Colonic mucosa (tissue), 4 donors: ENCODE data around the gene HABP2. TPM values are rescaled to one million over a fixed set of nuclear protein-coding genes. Genes with fewer than 3 reads are reported as not detected.

Experiments
- DNase-seq: peaks from one replicate; pipeline ENCODE4 v3.0.0-alpha.2; 2020
- H3K27ac ChIP-seq: fragments of 200-600 bp; one replicate; pipeline ENCODE4 v1.8.0; 2021
- H3K27me3 ChIP-seq: fragments of 200-600 bp; one replicate; pipeline ENCODE4 v1.8.0; 2021
- H3K36me3 ChIP-seq: fragments of 200-600 bp; one replicate; pipeline ENCODE4 v1.8.0; 2021
- H3K4me1 ChIP-seq: fragments of 200-600 bp; one replicate; pipeline ENCODE4 v1.8.0; 2021; ENCODE audit warnings: mild to moderate bottlenecking
- H3K4me3 ChIP-seq: fragments of 200-600 bp; one replicate; pipeline ENCODE4 v1.8.0; 2021
- H3K9ac ChIP-seq, 2 donors: one replicate each; pipeline ENCODE4 v1.7.0; 2013; ENCODE audit warnings: control low read depth in 2 of 2, low read depth in 2 of 2, low read length in 2 of 2
- H3K9me3 ChIP-seq: fragments of 200-600 bp; one replicate; pipeline ENCODE4 v1.8.0; 2021
- CTCF ChIP-seq: fragments of 200-600 bp; IDR thresholded peaks from one replicate; pipeline ENCODE4 v1.8.0; 2022; ENCODE audit warnings: antibody characterized with exemption, mild to moderate bottlenecking
- intact Hi-C: fragments of 100-400 bp; cut with DNase I; formaldehyde crosslinking; loops from one replicate; pipeline ENCODE4 v1.14.1; 2022
- total RNA-seq, 2 donors: library from RNA; stranded (reverse); fragmentation: NEBNext Ultra II Directional in 1 of 2; extraction: Animal tissue kit (Norgen Biotek cat#: 25700) in 1 of 2; gene quantifications; one replicate each; pipeline ENCODE4 v1.2.1, GENCODE V29; 2021
- donor health status: healthy.
- donor health status: DM: no; HTN: no; CAD: no.
- donor health status: DM: no; HTN: no; CAD: no.

The HABP2 gene
- total RNA-seq, 2 donors from 2014 or later = 0.79 TPM; not detected in 1

- Histone ChIP-seq H3K27ac (no peak overlapping the region), H3K36me3 (no peaks in the 10 kb centered on the region), H3K27me3 (no peaks in the 10 kb centered on the region), H3K9ac (no peak overlapping the region), H3K4me1 (no peaks in the 10 kb centered on the region), H3K4me3 (no peak overlapping the region), H3K9me3 (no peaks in the 10 kb centered on the region)
- DNase-seq = no peak
- TF ChIP-seq CTCF = no peak
- intact Hi-C loops = no loop called here
These were observed 30.7 kb downstream of the HABP2 start for GRCh38 chr10:113583571-113583970.

GRCh38 chr10:113585949-113586348 is 33.1 kb downstream of the HABP2 start:
- H3K4me1 ChIP-seq = no peaks in the 10 kb centered on the region
- no peak overlapping the region for H3K9ac ChIP-seq
- TF ChIP-seq CTCF = no peak
- no peaks in the 10 kb centered on the region for H3K27me3 ChIP-seq
- DNase-seq = no peak
- intact Hi-C loops = no loop called here
- no peak overlapping the region for H3K4me3 ChIP-seq
- H3K36me3 ChIP-seq = no peaks in the 10 kb centered on the region
- no peak overlapping the region for H3K27ac ChIP-seq
- H3K9me3 ChIP-seq = no peaks in the 10 kb centered on the region

- H3K27ac ChIP-seq = no peak overlapping the region
- no peaks in the 10 kb centered on the region for H3K4me1 ChIP-seq
- no peak for TF ChIP-seq CTCF
- no peaks in the 10 kb centered on the region for H3K9me3 ChIP-seq
- no peak overlapping the region for H3K4me3 ChIP-seq
- no peaks in the 10 kb centered on the region for H3K27me3 ChIP-seq
- intact Hi-C loops = no loop called here
- no peak overlapping the region for H3K9ac ChIP-seq
- no peak for DNase-seq
- H3K36me3 ChIP-seq = no peaks in the 10 kb centered on the region
These were observed 36.4 kb downstream of the HABP2 start for GRCh38 chr10:113589201-113589770.

- no peaks in the 10 kb centered on the region for H3K36me3 ChIP-seq
- no peaks in the 10 kb centered on the region for H3K27me3 ChIP-seq
- H3K4me3 ChIP-seq = no peak overlapping the region
- no peak overlapping the region for H3K27ac ChIP-seq
- DNase-seq = no peak
- no peaks in the 10 kb centered on the region for H3K4me1 ChIP-seq
- H3K9ac ChIP-seq = no peak overlapping the region
- intact Hi-C loops = no loop called here
- TF ChIP-seq CTCF = no peak
- H3K9me3 ChIP-seq = no peaks in the 10 kb centered on the region
These were observed 37.7 kb downstream of the HABP2 start for GRCh38 chr10:113590581-113590980.

- Histone ChIP-seq H3K27ac (no peak overlapping the region), H3K4me1 (no peaks in the 10 kb centered on the region), H3K36me3 (no peaks in the 10 kb centered on the region), H3K9me3 (no peaks in the 10 kb centered on the region), H3K27me3 (no peaks in the 10 kb centered on the region), H3K4me3 (no peak overlapping the region), H3K9ac (no peak overlapping the region)
- DNase-seq = no peak
- intact Hi-C loops = no loop called here
- TF ChIP-seq CTCF = no peak
These were observed 39.5 kb downstream of the HABP2 start for GRCh38 chr10:113592380-113592779.

GRCh38 chr10:113594652-113595051 is 41.8 kb downstream of the HABP2 start:
- H3K36me3 ChIP-seq = no peaks in the 10 kb centered on the region
- no peaks in the 10 kb centered on the region for H3K27me3 ChIP-seq
- H3K4me3 ChIP-seq = no peak overlapping the region
- no peak overlapping the region for H3K27ac ChIP-seq
- no peaks in the 10 kb centered on the region for H3K9me3 ChIP-seq
- intact Hi-C loops = no loop called here
- H3K4me1 ChIP-seq = no peaks in the 10 kb centered on the region
- TF ChIP-seq CTCF = no peak
- no peak overlapping the region for H3K9ac ChIP-seq
- no peak for DNase-seq
